Activated CD4-positive, alpha-beta T cell treated with anti-CD3 and anti-CD28 coated beads for 36 hours (primary cell): ENCODE measurements around the gene SLC35E3. TPM values are rescaled to one million over a fixed set of nuclear protein-coding genes. Genes with fewer than 3 reads are reported as not detected.
A peak's percentile ranks its signal among the peaks of the same experiment; 100 is the strongest.
"Not testable (repeated sequence)": the region's sequence is repeated elsewhere in the genome, so short reads cannot be mapped to it uniquely, and the experiment has no call there.

Experiments used
- ATAC-seq: fragments of 200-7000 bp; cut with Tn5 transposase; one replicate; pipeline ENCODE4 v1.10.0; 2021; ENCODE audit warnings: mild to moderate bottlenecking, moderate library complexity
- CTCF ChIA-PET: fragments of 350-600 bp; sonication (Branson Sonifier 250); formaldehyde crosslinking; loops from one replicate; lab custom pipeline; 2021; ENCODE audit warnings: antibody characterized with exemption; lab: Charles Lee
- POLR2A ChIA-PET: fragments of 350-600 bp; sonication (Branson Sonifier 250); formaldehyde crosslinking; loops from one replicate; lab custom pipeline; 2021; ENCODE audit warnings: antibody characterized with exemption, inconsistent platforms; lab: Charles Lee
- DNase-seq: peaks from one replicate; pipeline ENCODE4 v3.0.0-alpha.2; 2020
- H3K27ac Mint-ChIP-seq: one replicate; pipeline ENCODE4 v1.8.0; 2021; ENCODE audit warnings: mixed read lengths
- H3K27me3 Mint-ChIP-seq: one replicate; pipeline ENCODE4 v1.8.0; 2021; ENCODE audit warnings: mixed read lengths
- H3K36me3 Mint-ChIP-seq: one replicate; pipeline ENCODE4 v1.8.0; 2021; ENCODE audit warnings: low read depth, mixed read lengths
- H3K4me1 Mint-ChIP-seq: one replicate; pipeline ENCODE4 v1.8.0; 2021; ENCODE audit warnings: mixed read lengths
- H3K4me3 Mint-ChIP-seq: one replicate; pipeline ENCODE4 v1.8.0; 2021; ENCODE audit warnings: mild to moderate bottlenecking, moderate library complexity, mixed read lengths
- H3K9me3 Mint-ChIP-seq: one replicate; pipeline ENCODE4 v1.8.0; 2021; ENCODE audit warnings: low read depth, mixed read lengths
- intact Hi-C, 2 experiments: fragments of 100-400 bp; cut with DNase I in 1 of 2; cut with micrococcal nuclease in 1 of 2; formaldehyde crosslinking; loops; one replicate each; pipeline versions ENCODE4 v1.14.2 to v1.15.1; 2022 to 2024; cut with DNase I, micrococcal nuclease
- total RNA-seq, 2 experiments: library from RNA; stranded (reverse); gene quantifications; one replicate each; pipeline ENCODE4 v1.2.3, GENCODE V29; 2021

Gene SLC35E3
- total RNA-seq, 2 experiments from 2014 or later, result 3.5 to 5.1 TPM

DNA sequence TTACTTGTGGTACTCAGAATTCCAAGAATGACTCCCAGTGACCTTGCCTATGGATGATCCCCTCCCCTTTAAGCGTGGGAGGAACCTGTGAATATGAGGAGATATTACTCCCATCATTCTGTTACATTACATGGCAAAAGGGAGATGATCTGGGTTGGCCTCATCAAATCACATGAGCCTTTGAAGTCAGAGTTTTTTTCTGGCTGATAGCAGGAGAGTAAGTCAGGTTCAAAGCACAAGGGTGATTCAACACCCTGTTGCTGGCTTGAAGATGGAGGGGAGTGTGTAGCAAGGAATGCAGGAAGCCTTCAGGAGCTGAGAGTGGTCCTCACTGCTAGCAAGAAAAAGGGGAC, 52.9 kb downstream of the SLC35E3 start:
- H3K9me3 Mint-ChIP-seq, result no peaks in the 10 kb centered on the region
- no peaks in the 10 kb centered on the region for H3K36me3 Mint-ChIP-seq
- no peaks in the 10 kb centered on the region for H3K27me3 Mint-ChIP-seq
- CTCF ChIA-PET, result no interaction called here
- DNase-seq, result no peak
- intact Hi-C loops, result no loop called here
- H3K4me1 Mint-ChIP-seq, result no peaks in the 10 kb centered on the region
- POLR2A ChIA-PET, result no interaction called here
- ATAC-seq, result no peak
- no peak overlapping the region for H3K4me3 Mint-ChIP-seq
- no peak overlapping the region for H3K27ac Mint-ChIP-seq

- CTCF ChIA-PET, result interaction anchor here (0.7 to 0.8 kb wide), 2 partner anchors 49 to 57 kb away, joined by 3 read pairs; no protein-coding TSS in a partner anchor
- H3K4me3 Mint-ChIP-seq, result no peak overlapping the region
- H3K4me1 Mint-ChIP-seq, result no peaks in the 10 kb centered on the region
- no peaks in the 10 kb centered on the region for H3K27me3 Mint-ChIP-seq
- DNase-seq (no peak), ATAC-seq (no peak)
- POLR2A ChIA-PET, result no interaction called here
- H3K36me3 Mint-ChIP-seq, result no peaks in the 10 kb centered on the region
- no peak overlapping the region for H3K27ac Mint-ChIP-seq
- H3K9me3 Mint-ChIP-seq, result no peaks in the 10 kb centered on the region
- intact Hi-C loops, result loop anchor here in 1 of 2 experiments (10.0 kb wide), 1 partner anchor 465 kb away; the partner anchor contains the start of gene MDM1
These were observed 54.3 kb downstream of the SLC35E3 start for GRCh38 chr12:68800294-68800693.

DNA sequence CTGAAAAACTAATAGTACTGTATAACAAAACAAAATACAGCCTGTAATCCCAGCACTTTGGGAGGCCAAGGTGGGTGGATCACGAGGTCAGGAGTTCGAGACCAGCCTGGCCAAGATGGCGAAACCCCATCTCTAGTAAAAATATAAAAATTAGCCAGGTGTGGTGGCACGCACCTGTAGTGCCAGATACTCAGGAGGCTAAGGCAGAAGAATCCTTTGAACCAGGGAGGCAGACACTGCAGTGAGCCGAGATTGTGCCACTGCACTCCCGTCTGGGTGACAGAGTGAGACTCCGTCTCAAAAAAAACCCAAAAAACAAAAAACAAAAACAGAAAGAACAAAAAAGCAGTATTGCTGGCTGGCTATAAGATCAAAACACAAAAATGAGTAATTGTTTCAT, 55.1 kb downstream of the SLC35E3 start:
- DNase-seq, H3K4me1 Mint-ChIP-seq, POLR2A ChIA-PET, H3K9me3 Mint-ChIP-seq, H3K27ac Mint-ChIP-seq, ATAC-seq, H3K4me3 Mint-ChIP-seq, H3K36me3 Mint-ChIP-seq, H3K27me3 Mint-ChIP-seq: not testable (repeated sequence)
- CTCF ChIA-PET, result interaction anchor here (0.7 kb wide), 1 partner anchor 50 kb away, joined by 3 read pairs; no protein-coding TSS in a partner anchor
- intact Hi-C loops, result loop anchor here in 1 of 2 experiments (10.0 kb wide), 1 partner anchor 466 kb away; the partner anchor contains the start of gene MDM1

DNA sequence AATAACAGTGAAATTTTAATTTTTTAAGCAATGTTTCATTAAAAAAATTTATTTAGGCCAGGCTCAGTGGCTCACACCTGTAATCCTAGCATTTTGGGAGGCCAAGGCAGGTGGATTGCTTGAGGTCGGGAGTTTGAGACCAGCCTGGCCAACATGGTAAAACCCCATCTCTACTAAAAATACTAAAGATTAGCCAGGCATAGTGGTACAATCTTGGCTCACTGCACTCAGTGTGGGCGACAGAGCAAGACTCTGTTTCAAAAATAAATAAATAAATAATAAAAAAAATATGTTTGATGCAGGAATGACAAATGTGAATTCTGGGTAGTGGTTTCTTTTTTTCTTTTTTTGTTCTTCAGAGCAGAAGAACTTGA, 56.4 kb downstream of the SLC35E3 start:
- H3K9me3 Mint-ChIP-seq, H3K27me3 Mint-ChIP-seq, ATAC-seq, H3K4me3 Mint-ChIP-seq, DNase-seq, H3K36me3 Mint-ChIP-seq, CTCF ChIA-PET, POLR2A ChIA-PET, H3K4me1 Mint-ChIP-seq, H3K27ac Mint-ChIP-seq: not testable (repeated sequence)
- intact Hi-C loops, result loop anchor here in 1 of 2 experiments (10.0 kb wide), 1 partner anchor 468 kb away; the partner anchor contains the start of gene MDM1

DNA sequence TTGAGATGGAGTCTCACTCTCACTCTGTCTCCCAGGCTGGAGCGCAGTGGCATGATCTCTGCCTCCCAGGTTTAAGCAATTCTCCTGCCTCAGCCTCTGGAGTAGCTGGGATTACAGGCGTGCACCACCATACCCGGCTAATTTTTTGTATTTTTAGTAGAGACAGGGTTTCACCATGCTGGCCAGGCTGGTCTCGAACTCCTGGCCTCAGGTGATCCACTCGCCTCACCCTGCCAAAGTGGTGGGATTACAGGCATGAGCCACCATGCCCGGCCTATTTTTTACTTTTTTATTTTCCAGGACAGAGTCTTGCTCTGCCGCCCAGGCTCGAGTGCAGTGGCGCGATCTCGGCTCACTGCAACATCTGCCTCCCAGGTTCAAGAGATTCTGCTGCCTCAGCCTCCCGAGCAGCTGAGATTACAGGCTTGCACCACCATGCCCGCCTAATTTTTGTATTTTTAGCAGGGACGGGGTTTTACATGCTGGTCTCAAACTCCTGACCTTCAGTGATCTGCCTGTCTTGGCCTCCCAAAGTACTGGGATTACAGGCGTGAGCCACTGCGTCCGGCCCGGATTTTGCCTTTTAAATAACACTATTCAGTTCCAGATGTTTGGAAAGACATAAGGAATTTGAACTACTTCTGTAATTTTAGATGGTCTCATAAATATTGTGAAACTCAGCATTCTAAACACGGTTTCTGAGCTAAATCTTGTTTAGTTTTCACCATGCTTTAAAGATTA, 57.1 kb downstream of the SLC35E3 start:
- ATAC-seq, H3K4me3 Mint-ChIP-seq, H3K9me3 Mint-ChIP-seq, H3K36me3 Mint-ChIP-seq, CTCF ChIA-PET, H3K27me3 Mint-ChIP-seq, H3K4me1 Mint-ChIP-seq, DNase-seq, H3K27ac Mint-ChIP-seq, POLR2A ChIA-PET: not testable (repeated sequence)
- intact Hi-C loops, result loop anchor here in 1 of 2 experiments (10.0 kb wide), 1 partner anchor 468 kb away; the partner anchor contains the start of gene MDM1

GRCh38 chr12:68803948-68804656, 58.1 kb downstream of the SLC35E3 start:
- H3K27me3 Mint-ChIP-seq, result no peaks in the 10 kb centered on the region
- ChIA-PET CTCF (no interaction called here), POLR2A (no interaction called here)
- intact Hi-C loops, result loop anchor here in 1 of 2 experiments (10.0 kb wide), 1 partner anchor 469 kb away; the partner anchor contains the start of gene MDM1
- H3K4me1 Mint-ChIP-seq, result peaks cover 8% of the 10 kb centered on the region
- H3K36me3 Mint-ChIP-seq, result peaks cover 9% of the 10 kb centered on the region
- no peak overlapping the region for H3K4me3 Mint-ChIP-seq
- DNase-seq, result no peak
- H3K27ac Mint-ChIP-seq, result no peak overlapping the region
- H3K9me3 Mint-ChIP-seq, result no peaks in the 10 kb centered on the region
- ATAC-seq, result no peak

- Mint-ChIP-seq H3K4me3 (no peak overlapping the region), H3K36me3 (peaks cover 17% of the 10 kb centered on the region), H3K27me3 (no peaks in the 10 kb centered on the region), H3K4me1 (peaks cover 16% of the 10 kb centered on the region), H3K27ac (no peak overlapping the region), H3K9me3 (no peaks in the 10 kb centered on the region)
- ChIA-PET CTCF (no interaction called here), POLR2A (no interaction called here)
- no peak for DNase-seq
- no peak for ATAC-seq
- intact Hi-C loops, result loop anchor here in 1 of 2 experiments (10.0 kb wide), 1 partner anchor 470 kb away; the partner anchor contains the start of gene MDM1
These were observed 58.9 kb downstream of the SLC35E3 start for GRCh38 chr12:68804657-68805591.

- H3K9me3 Mint-ChIP-seq, result no peaks in the 10 kb centered on the region
- POLR2A ChIA-PET, result no interaction called here
- intact Hi-C loops, result loop anchor here in 1 of 2 experiments (2.0 to 10.0 kb wide), 2 partner anchors 119 to 471 kb away; partner anchors contain the start of genes MDM1 and NUP107
- H3K36me3 Mint-ChIP-seq, result peaks cover 21% of the 10 kb centered on the region
- no peak overlapping the region for H3K4me3 Mint-ChIP-seq
- ATAC-seq, result no peak
- no peak for DNase-seq
- H3K4me1 Mint-ChIP-seq, result peaks cover 16% of the 10 kb centered on the region
- CTCF ChIA-PET, result no interaction called here
- no peaks in the 10 kb centered on the region for H3K27me3 Mint-ChIP-seq
- H3K27ac Mint-ChIP-seq, result no peak overlapping the region
These were observed 59.7 kb downstream of the SLC35E3 start for GRCh38 chr12:68805592-68806120.

DNA sequence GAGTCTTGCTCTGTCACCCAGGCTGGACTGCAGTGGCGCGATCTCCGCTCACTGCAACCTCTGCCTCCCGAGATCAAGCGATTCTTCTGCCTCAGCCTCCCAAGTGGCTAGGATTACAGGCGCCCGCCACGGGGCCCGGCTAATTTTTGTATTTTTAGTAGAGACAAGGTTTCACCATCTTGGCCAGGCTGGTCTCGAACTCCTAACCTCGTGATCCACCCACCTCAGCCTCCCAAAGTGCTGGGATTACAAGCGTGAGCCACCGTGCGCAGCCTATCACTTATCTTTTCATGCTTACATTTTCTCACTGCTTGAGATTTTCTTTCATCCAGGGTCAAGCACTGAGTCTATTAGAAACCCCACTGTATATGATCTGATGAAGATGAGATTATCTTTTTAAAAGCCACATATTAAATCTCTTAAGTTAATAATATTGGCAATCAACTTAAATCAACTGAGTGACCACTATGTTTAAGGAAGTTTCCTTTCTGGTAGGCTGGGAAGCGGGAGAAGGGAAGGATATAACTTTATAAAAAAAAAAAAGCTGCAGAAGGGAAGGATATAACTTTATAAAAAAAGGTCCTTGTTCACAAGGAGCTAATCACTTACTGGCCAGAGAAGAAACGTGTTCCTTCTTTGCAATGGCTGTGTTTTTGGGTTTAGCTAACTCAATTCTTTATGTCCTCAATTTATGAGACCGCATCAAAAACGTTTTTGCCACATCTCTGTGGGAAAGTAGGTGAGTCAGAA, 60.7 kb downstream of the SLC35E3 start:
- ATAC-seq (no peak), DNase-seq (no peak)
- H3K9me3 Mint-ChIP-seq, result no peaks in the 10 kb centered on the region
- H3K27me3 Mint-ChIP-seq, result no peaks in the 10 kb centered on the region
- peak overlapping the region; percentile 88 for H3K4me3 Mint-ChIP-seq
- H3K4me1 Mint-ChIP-seq, result peaks cover 27% of the 10 kb centered on the region
- ChIA-PET CTCF (interaction anchor here (1.6 to 3.1 kb wide), 4 partner anchors 11 to 60 kb away, joined by 10 to 18 read pairs (median 14); partner anchors contain the start of gene SLC35E3), POLR2A (no interaction called here)
- intact Hi-C loops, result loop anchor here in 1 of 2 experiments (1.0 to 10.0 kb wide), 3 partner anchors 60 to 472 kb away; partner anchors contain the start of genes MDM1, NUP107 and SLC35E3
- H3K27ac Mint-ChIP-seq, result peak overlapping the region; percentile 67
- peaks cover 30% of the 10 kb centered on the region for H3K36me3 Mint-ChIP-seq

- CTCF ChIA-PET, result interaction anchor here (0.6 to 3.1 kb wide), 7 partner anchors 10 to 119 kb away, joined by 3 to 18 read pairs (median 10); partner anchors contain the start of gene SLC35E3
- Mint-ChIP-seq H3K27ac (peak overlapping the region; percentile 95), H3K36me3 (peaks cover 32% of the 10 kb centered on the region), H3K4me3 (peak overlapping the region; percentile 88), H3K4me1 (peaks cover 29% of the 10 kb centered on the region)
- H3K9me3 Mint-ChIP-seq, H3K27me3 Mint-ChIP-seq, DNase-seq, POLR2A ChIA-PET, ATAC-seq: not testable (repeated sequence)
- intact Hi-C loops, result loop anchor here in 1 of 2 experiments (1.0 to 10.0 kb wide), 3 partner anchors 61 to 472 kb away; partner anchors contain the start of genes MDM1, NUP107 and SLC35E3
These were observed 61.2 kb downstream of the SLC35E3 start for GRCh38 chr12:68807274-68807575.
